CD4-positive, alpha-beta T cell (primary cell): Measurements from ENCODE around the gene GLMN. TPM values are rescaled to one million over a fixed set of nuclear protein-coding genes. Genes with fewer than 3 reads are reported as not detected.

Source experiments
- ATAC-seq: fragments of 200-7000 bp; cut with Tn5 transposase; one replicate; pipeline ENCODE4 v1.10.0; 2022; ENCODE audit warnings: mild to moderate bottlenecking; ENCODE audit not compliant: poor library complexity
- CTCF ChIA-PET: fragments of 350-600 bp; sonication (Branson Sonifier 250); formaldehyde crosslinking; loops from one replicate; lab custom pipeline; 2021; ENCODE audit warnings: antibody characterized with exemption, inconsistent platforms; lab: Charles Lee
- POLR2A ChIA-PET: fragments of 350-600 bp; sonication (Branson Sonifier 250); formaldehyde crosslinking; loops from one replicate; lab custom pipeline; 2021; ENCODE audit warnings: antibody characterized with exemption, inconsistent platforms; lab: Charles Lee
- DNase-seq, 14 experiments: peaks; one replicate each; pipeline ENCODE4 v3.0.0-alpha.2; 2013 to 2020; ENCODE audit warnings: mixed read lengths in 2 of 14
- H3K27ac ChIP-seq, 2 donors: one replicate each; pipeline versions ENCODE4 v1.5.1 to v1.7.0; 2013; ENCODE audit warnings: low read length in 2 of 2, low read depth in 1 of 2, mild to moderate bottlenecking in 1 of 2
- H3K27me3 ChIP-seq, 2 experiments: 1 replicate in 1 of 2; 2 replicates in 1 of 2; pipeline versions ENCODE4 v1.6.1 to v1.7.0; 2013; ENCODE audit warnings: low read length in 2 of 2, control low read depth in 1 of 2, mild to moderate bottlenecking in 1 of 2, moderate library complexity in 1 of 2; ENCODE audit not compliant: insufficient read depth in 2 of 2, control insufficient read depth in 1 of 2
- H3K36me3 ChIP-seq: one replicate; pipeline ENCODE4 v1.6.1; 2013; ENCODE audit warnings: low read length, control low read depth; ENCODE audit not compliant: insufficient read depth
- H3K4me1 ChIP-seq: one replicate; pipeline ENCODE4 v1.6.1; 2013; ENCODE audit warnings: low read length, control low read depth; ENCODE audit not compliant: insufficient read depth
- H3K4me3 ChIP-seq: one replicate; pipeline ENCODE4 v1.5.1; 2013; ENCODE audit warnings: mild to moderate bottlenecking, low read length, moderate library complexity
- H3K9me3 ChIP-seq, 2 experiments: 1 replicate in 1 of 2; 2 replicates in 1 of 2; pipeline versions ENCODE4 v1.6.1 to v1.7.0; 2013; ENCODE audit warnings: low read length in 2 of 2, mild to moderate bottlenecking in 2 of 2, control low read depth in 1 of 2, moderate library complexity in 1 of 2; ENCODE audit not compliant: control insufficient read depth in 1 of 2, insufficient read depth in 1 of 2
- H3K27ac Mint-ChIP-seq: one replicate; pipeline ENCODE4 v1.8.0; 2020; ENCODE audit warnings: mixed read lengths
- H3K27me3 Mint-ChIP-seq: one replicate; pipeline ENCODE4 v1.8.0; 2021; ENCODE audit warnings: mixed read lengths
- H3K36me3 Mint-ChIP-seq: one replicate; pipeline ENCODE4 v1.8.0; 2021; ENCODE audit warnings: low read depth, mixed read lengths
- H3K4me1 Mint-ChIP-seq: one replicate; pipeline ENCODE4 v1.8.0; 2021; ENCODE audit warnings: low read depth, mixed read lengths
- H3K4me3 Mint-ChIP-seq: one replicate; pipeline ENCODE4 v1.8.0; 2020; ENCODE audit warnings: mild to moderate bottlenecking, mixed read lengths
- H3K9me3 Mint-ChIP-seq: one replicate; pipeline ENCODE4 v1.8.0; 2020; ENCODE audit warnings: mixed read lengths
- intact Hi-C, 2 experiments: fragments of 100-400 bp; cut with DNase I in 1 of 2; cut with micrococcal nuclease in 1 of 2; formaldehyde crosslinking; loops; one replicate each; pipeline versions ENCODE4 v1.15.1 to v1.9.0; 2023 to 2025; cut with DNase I, micrococcal nuclease
- total RNA-seq, 174 experiments: library from RNA in 2 of 174; stranded (reverse) in 2 of 174; gene quantifications; one replicate each; pipeline ENCODE4 v1.2.3 and lab custom pipeline; 2021 to 2026
- TF ChIP-seq, protein P1 (sequence below): fragments of 200-600 bp; IDR thresholded peaks from one replicate; pipeline ENCODE4 v1.8.0; 2022; ENCODE audit warnings: antibody characterized with exemption, mild to moderate bottlenecking

Gene GLMN
- total RNA-seq, 2 experiments from 2014 or later = 7.7 to 11.7 TPM

DNA sequence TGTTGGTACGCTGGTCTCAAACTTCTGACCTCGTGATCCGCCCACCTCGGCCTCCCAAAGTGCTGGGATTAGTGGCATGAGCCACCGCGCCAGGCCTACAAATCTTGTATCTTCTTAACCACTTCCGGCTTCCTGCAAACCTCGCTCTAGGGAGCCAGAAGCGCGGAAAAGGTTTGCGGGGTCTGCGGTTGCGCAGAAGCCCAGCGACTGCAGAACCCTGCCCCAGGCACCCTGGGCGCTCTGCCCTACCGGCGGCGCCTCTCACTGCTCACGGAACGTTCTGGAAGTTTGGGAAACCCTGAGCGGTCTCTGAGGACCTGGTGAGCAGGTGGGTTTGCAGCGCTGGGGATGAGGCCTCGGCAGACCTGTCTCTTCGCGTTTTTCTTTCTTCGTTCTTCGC, 81.1 kb downstream of the GLMN start, which contains the start of gene C1orf146:
Gene C1orf146, plus strand, starts transcription at position 195 of the 400 bp plus-strand sequence. CDS start 13,506 bp downstream, outside the sequence.
- Histone ChIP-seq H3K4me3 (no peak within 1 kb of the TSS), H3K9me3 (peaks cover 0 to 9% of the 10 kb centered on the region in 2 experiments), H3K27ac (no peak within 1 kb of the TSS), H3K27me3 (no peaks in the 10 kb centered on the region), H3K36me3 (no peaks in the 10 kb centered on the region), H3K4me1 (no peaks in the 10 kb centered on the region)
- no peaks in the 10 kb centered on the region for H3K4me1 Mint-ChIP-seq
- H3K27ac Mint-ChIP-seq = no peak within 1 kb of the TSS
- ChIA-PET CTCF (no interaction called here), POLR2A (no interaction called here)
- TF ChIP-seq, protein P1, sequence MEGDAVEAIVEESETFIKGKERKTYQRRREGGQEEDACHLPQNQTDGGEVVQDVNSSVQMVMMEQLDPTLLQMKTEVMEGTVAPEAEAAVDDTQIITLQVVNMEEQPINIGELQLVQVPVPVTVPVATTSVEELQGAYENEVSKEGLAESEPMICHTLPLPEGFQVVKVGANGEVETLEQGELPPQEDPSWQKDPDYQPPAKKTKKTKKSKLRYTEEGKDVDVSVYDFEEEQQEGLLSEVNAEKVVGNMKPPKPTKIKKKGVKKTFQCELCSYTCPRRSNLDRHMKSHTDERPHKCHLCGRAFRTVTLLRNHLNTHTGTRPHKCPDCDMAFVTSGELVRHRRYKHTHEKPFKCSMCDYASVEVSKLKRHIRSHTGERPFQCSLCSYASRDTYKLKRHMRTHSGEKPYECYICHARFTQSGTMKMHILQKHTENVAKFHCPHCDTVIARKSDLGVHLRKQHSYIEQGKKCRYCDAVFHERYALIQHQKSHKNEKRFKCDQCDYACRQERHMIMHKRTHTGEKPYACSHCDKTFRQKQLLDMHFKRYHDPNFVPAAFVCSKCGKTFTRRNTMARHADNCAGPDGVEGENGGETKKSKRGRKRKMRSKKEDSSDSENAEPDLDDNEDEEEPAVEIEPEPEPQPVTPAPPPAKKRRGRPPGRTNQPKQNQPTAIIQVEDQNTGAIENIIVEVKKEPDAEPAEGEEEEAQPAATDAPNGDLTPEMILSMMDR = no peak
- ATAC-seq = no peak
- intact Hi-C loops = no loop called here
- no peaks in the 10 kb centered on the region for H3K36me3 Mint-ChIP-seq
- H3K9me3 Mint-ChIP-seq = no peaks in the 10 kb centered on the region
- H3K4me3 Mint-ChIP-seq = no peak within 1 kb of the TSS
- no peak for DNase-seq
- no peaks in the 10 kb centered on the region for H3K27me3 Mint-ChIP-seq

DNA sequence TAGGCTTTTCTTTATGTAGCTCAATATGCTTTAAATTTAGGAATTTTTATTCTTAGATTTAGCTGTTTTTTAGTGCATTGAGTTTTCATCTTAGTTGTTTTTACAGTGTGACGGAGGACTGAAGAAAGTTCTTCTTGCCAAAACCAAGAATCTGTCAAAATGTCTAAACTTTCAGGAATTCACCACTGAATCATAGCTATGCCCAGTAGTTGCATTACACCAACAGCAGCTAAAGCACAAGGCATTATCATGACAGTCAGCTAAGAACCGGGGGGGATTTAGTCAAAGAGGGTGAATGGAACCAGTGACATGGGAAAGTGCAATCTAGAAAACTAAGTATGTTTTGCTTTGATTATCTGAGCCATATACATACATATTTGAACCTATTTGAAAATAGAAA, 87.6 kb downstream of the GLMN start:
- ChIA-PET POLR2A (no interaction called here), CTCF (no interaction called here)
- Mint-ChIP-seq H3K9me3 (no peaks in the 10 kb centered on the region), H3K4me1 (peaks cover 21% of the 10 kb centered on the region), H3K4me3 (no peak overlapping the region), H3K27me3 (no peaks in the 10 kb centered on the region), H3K36me3 (no peaks in the 10 kb centered on the region), H3K27ac (no peak overlapping the region)
- Histone ChIP-seq H3K27ac (no peak overlapping the region), H3K36me3 (no peaks in the 10 kb centered on the region), H3K4me1 (peaks cover 3% of the 10 kb centered on the region), H3K27me3 (no peaks in the 10 kb centered on the region), H3K4me3 (no peak overlapping the region), H3K9me3 (no peaks in the 10 kb centered on the region)
- no peak for DNase-seq
- TF ChIP-seq, protein P1 = no peak
- no peak for ATAC-seq
- intact Hi-C loops = no loop called here

DNA sequence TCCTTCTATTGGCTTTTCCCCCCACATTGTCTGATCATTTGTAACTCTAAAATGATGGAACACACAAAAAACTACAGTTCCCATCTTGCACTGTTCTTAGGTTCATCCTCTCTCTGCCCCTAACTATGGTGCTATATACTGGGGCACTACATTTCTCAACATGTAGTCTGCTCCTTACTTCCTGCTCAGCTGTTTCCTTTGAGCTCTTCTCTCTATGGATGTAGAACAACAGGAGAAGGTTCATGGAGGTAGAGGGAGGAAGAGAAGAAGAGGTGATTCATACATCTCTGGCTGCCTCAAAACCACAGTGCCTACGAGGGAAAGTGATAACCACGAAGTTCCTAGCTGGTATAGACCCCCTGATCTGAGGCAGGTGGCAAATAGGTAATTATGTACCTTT, 88.1 kb downstream of the GLMN start:
- no peaks in the 10 kb centered on the region for H3K27me3 ChIP-seq
- Mint-ChIP-seq H3K27me3 (no peaks in the 10 kb centered on the region), H3K36me3 (no peaks in the 10 kb centered on the region), H3K27ac (no peak overlapping the region), H3K9me3 (no peaks in the 10 kb centered on the region), H3K4me3 (no peak overlapping the region), H3K4me1 (peaks cover 21% of the 10 kb centered on the region)
- peaks cover 3% of the 10 kb centered on the region for H3K4me1 ChIP-seq
- no peak for ATAC-seq
- ChIA-PET POLR2A (no interaction called here), CTCF (no interaction called here)
- intact Hi-C loops = no loop called here
- TF ChIP-seq, protein P1 = no peak
- no peaks in the 10 kb centered on the region for H3K9me3 ChIP-seq
- no peak for DNase-seq
- no peaks in the 10 kb centered on the region for H3K36me3 ChIP-seq
- no peak overlapping the region for H3K4me3 ChIP-seq
- H3K27ac ChIP-seq = no peak overlapping the region
